Fibroblast of lung (primary cell): ENCODE measurements around the gene CA9.

Experiments used
- CTCF ChIP-seq, 2 donors: IDR thresholded peaks in 1 of 2; conservative IDR thresholded peaks in 1 of 2; 1 replicate in 1 of 2; 2 replicates in 1 of 2; pipeline ENCODE4 v1.5.1; 2011 to 2012; ENCODE audit warnings: low read length in 2 of 2, control low read depth in 1 of 2, inconsistent platforms in 1 of 2, low read depth in 1 of 2, mild to moderate bottlenecking in 1 of 2
- EZH2 ChIP-seq: IDR thresholded peaks from 2 replicates; pipeline ENCODE4 v1.5.1; 2012; ENCODE audit warnings: low read length, control low read depth, mild to moderate bottlenecking; ENCODE audit errors: missing control alignments

GRCh38 chr9:35657546-35658136 is 16.1 kb upstream of the CA9 start, which contains the start of gene RMRP:
- TF ChIP-seq CTCF (conservative IDR thresholded peaks at IDR 0.05 in 1 of 2, IDR thresholded peaks at IDR 0.05 in 1 of 2; ENCODE audit: low read depth in 1 of 2, low read length in 2 of 2) (peak in 1 of 2 donors; percentile 34), EZH2 (no peak)
